ENCODE data around the gene KCNH1. TPM values are rescaled to one million over a fixed set of nuclear protein-coding genes. Genes with fewer than 3 reads are reported as not detected.

The KCNH1 gene
- total and polyA plus RNA-seq, 2 of the 4 experiments (the other 2 are of a cell fraction), result 0.27 to 0.54 TPM

DNA sequence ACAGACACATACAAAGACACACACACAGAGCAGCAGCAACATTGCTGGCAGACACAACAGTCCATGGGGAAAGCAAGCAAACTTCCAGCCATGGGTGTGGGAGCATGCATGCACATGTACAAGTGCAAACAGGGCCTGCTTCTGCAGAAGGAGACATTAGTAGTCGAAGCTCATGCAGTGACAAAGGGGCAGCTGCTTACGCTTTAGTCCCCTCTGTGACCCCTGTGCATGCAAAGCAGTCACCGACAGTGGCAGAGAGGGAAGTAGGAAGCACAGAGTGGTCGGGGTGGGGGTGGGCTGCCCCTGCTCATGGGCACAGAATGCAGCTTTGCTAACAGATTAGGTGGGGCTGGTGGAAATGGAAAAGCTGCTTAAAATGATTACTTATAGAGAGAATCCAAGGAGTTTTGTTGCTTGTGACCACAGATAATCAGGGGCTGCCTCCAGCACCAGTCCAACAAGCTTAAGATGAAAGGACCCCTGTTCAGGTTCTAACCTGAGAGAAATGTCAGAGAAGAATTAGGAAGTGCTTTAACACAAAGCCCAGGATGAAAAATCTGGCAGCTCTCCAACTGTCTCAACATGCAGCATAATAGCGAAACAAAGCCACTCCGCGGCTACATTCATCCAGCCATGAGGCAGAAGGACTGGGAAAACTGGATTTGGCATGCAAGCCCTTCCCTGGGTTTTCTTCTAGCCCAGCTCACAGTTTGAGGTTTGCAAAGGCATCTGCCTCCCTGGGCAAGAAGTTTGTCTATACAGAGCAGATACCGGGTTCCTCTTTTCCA, 378.9 kb downstream of the KCNH1 start:
- Histone ChIP-seq H4K5ac (ENCODE audit: low read depth, low read length) (no peak overlapping the region), H3K27ac (ENCODE audit: insufficient read depth, low read length) (no peak overlapping the region), H3K36me3 (ENCODE audit: control insufficient read depth, insufficient read depth, low read length) (no peaks in the 10 kb centered on the region), H3K56ac (ENCODE audit: extremely low read depth, insufficient read depth, low read length) (no peak overlapping the region), H3K4me3 (ENCODE audit: insufficient read depth, low read depth, low read length) (no peak overlapping the region), H4K8ac (ENCODE audit: low read depth in 2 of 2, low read length in 2 of 2) (no peak overlapping the region), H3K4me1 (ENCODE audit: control insufficient read depth, insufficient read depth, low read length) (no peaks in the 10 kb centered on the region), H2BK20ac (ENCODE audit: low read depth, low read length) (no peak overlapping the region), H3K14ac (replicated peaks; ENCODE audit: low read depth, low read length) (no peak overlapping the region), H2AFZ (replicated peaks; ENCODE audit: low read length, poor library complexity) (no peak overlapping the region), H2BK120ac (ENCODE audit: low read depth, low read length) (no peak overlapping the region), H3K27me3 (ENCODE audit: control insufficient read depth, insufficient read depth, low read length) (no peaks in the 10 kb centered on the region), H2BK15ac (ENCODE audit: low read depth, low read length) (no peak overlapping the region), H2BK5ac (ENCODE audit: low read depth, low read length, poor library complexity, severe bottlenecking) (no peak overlapping the region), H4K91ac (ENCODE audit: insufficient read depth, low read depth, low read length) (no peak overlapping the region), H3K9me3 (ENCODE audit: control insufficient read depth, insufficient read depth, low read length) (peaks cover 6% of the 10 kb centered on the region; the same call in 1 of the 2 replicates), H3K4ac (ENCODE audit: low read depth, low read length) (no peak overlapping the region), H3K79me1 (ENCODE audit: low read depth in 1 of 2, low read length in 2 of 2) (no peaks in the 10 kb centered on the region), H3K23ac (ENCODE audit: low read depth, low read length) (no peak overlapping the region), H2AK5ac (ENCODE audit: low read depth, low read length) (no peak overlapping the region), H3K9ac (ENCODE audit: low read depth, low read length) (no peak overlapping the region), H3K4me2 (ENCODE audit: low read depth, low read length) (no peak overlapping the region), H2AK9ac (replicated peaks; ENCODE audit: low read depth, low read length, poor library complexity) (no peak overlapping the region), H3K9me1 (ENCODE audit: insufficient read depth, low read length) (no peaks in the 10 kb centered on the region), H3K18ac (ENCODE audit: low read depth, low read length) (no peak overlapping the region), H4K20me1 (ENCODE audit: insufficient read depth, low read length) (no peaks in the 10 kb centered on the region)
- POLR2A ChIA-PET (ENCODE audit: unreplicated experiment), result no interaction called here
- dilution Hi-C loops (cut with HindIII; ENCODE audit: low sequenced_read_pairs, unreplicated experiment) (no loop called here), in situ Hi-C loops (cut with MboI; ENCODE audit: low sequenced_read_pairs) (no loop called here), intact Hi-C loops (cut with micrococcal nuclease) (no loop called here)
- CTCF ChIA-PET, result no interaction called here
- no TSS peak for BruUV-seq (replicated peaks)
- no peak for TF ChIP-seq RCOR1 (IDR thresholded peaks at IDR 0.05; ENCODE audit: insufficient replicate concordance, low read length)
- TF ChIP-seq POLR2A (IDR thresholded peaks at IDR 0.05; ENCODE audit: low read depth, low read length), result no peak
- no peak for TF ChIP-seq BHLHE40 (IDR thresholded peaks at IDR 0.05; ENCODE audit: low read depth, low read length)
- TF ChIP-seq MAZ (IDR thresholded peaks at IDR 0.05; ENCODE audit: borderline replicate concordance, low read depth, low read length), result no peak
- no peak for TF ChIP-seq ELK1 (IDR thresholded peaks at IDR 0.05; ENCODE audit: borderline replicate concordance, low read depth, low read length)
- 25% methylated on average over 7 of the region's 8 CpGs; no CpG with 5 or more reads in 1 of the 2 experiments for WGBS, 2 experiments (ENCODE audit: extremely low coverage in 2 of 2, insufficient read length in 1 of 2)
- DNase-seq, result no peak
- ATAC-seq (ENCODE audit: low read depth), result no peak
